Ovary (tissue), 9 donors: ENCODE results near the gene PCYT2. TPM values are rescaled to one million over a fixed set of nuclear protein-coding genes. Genes with fewer than 3 reads are reported as not detected.
"Not testable (repeated sequence)": the region's sequence is repeated elsewhere in the genome, so short reads cannot be mapped to it uniquely, and the experiment has no call there.

ENCODE experiments used
- DNase-seq, 5 donors: peaks; one replicate each; pipeline ENCODE4 v3.0.0-alpha.2; 2019 to 2020
- H3K27ac ChIP-seq, 2 donors: fragments of 200-600 bp; one replicate each; pipeline versions ENCODE4 v1.5.1 to v1.8.0; 2019 to 2022
- H3K27me3 ChIP-seq: fragments of 200-600 bp; one replicate; pipeline ENCODE4 v1.8.0; 2022
- H3K36me3 ChIP-seq: fragments of 200-600 bp; sonication (generic); one replicate; pipeline ENCODE4 v1.5.1; 2019
- H3K4me1 ChIP-seq: one replicate; pipeline ENCODE4 v1.8.1; 2013; ENCODE audit warnings: mild to moderate bottlenecking, moderate library complexity; ENCODE audit not compliant: insufficient read depth
- H3K4me3 ChIP-seq: fragments of 200-600 bp; sonication (generic); one replicate; pipeline ENCODE4 v1.5.1; 2017
- H3K9me3 ChIP-seq, 2 donors: fragments of 200-600 bp in 1 of 2; sonication (generic) in 1 of 2; one replicate each; pipeline versions ENCODE4 v1.5.1 to v1.8.1; 2013 to 2019; ENCODE audit warnings: mild to moderate bottlenecking in 1 of 2, moderate library complexity in 1 of 2
- EP300 ChIP-seq: sonication (generic); formaldehyde crosslinking; IDR thresholded peaks from one replicate; pipeline ENCODE4 v1.6.1; 2017; ENCODE audit warnings: antibody characterized with exemption
- POLR2A ChIP-seq: fragments of 450-650 bp; IDR thresholded peaks from one replicate; pipeline ENCODE4 v1.6.1; 2017; ENCODE audit warnings: antibody characterized with exemption, mild to moderate bottlenecking, moderate library complexity
- WGBS, 3 donors: extraction: QIAGEN DNeasy Blood & Tissue Kit in 1 of 3; methylation state at CpG; one replicate each; pipeline versions ENCODE4 v1.1.5 to v1.1.7; 2013 to 2017; 5-methylcytosine and 5-hydroxymethylcytosine counted together
- intact Hi-C, 4 donors: fragments of 100-400 bp; cut with DNase I; formaldehyde crosslinking; loops; one replicate each; pipeline versions ENCODE4 v1.11.0 to v1.15.1; 2022 to 2023
- polyA plus RNA-seq, 2 donors: library from polyadenylated mRNA; stranded (reverse); fragments of 200-250 nt in 1 of 2; fragments of 350-450 nt in 1 of 2; fragmentation: Illumina TruSeq in 1 of 2; extraction: RNeasy Lipid Tissue Mini Kit (QIAGEN cat#74804) in 1 of 2; gene quantifications; one replicate each; pipeline ENCODE4 v1.2.3, GENCODE V29; 2013 to 2014
- total RNA-seq, 7 donors: library from RNA; depleted of rRNA in 2 of 7; stranded (reverse); fragments of >200 nt in 2 of 7; fragmentation: NEBNext Ultra II Directional in 3 of 7; extraction: Animal tissue kit (Norgen Biotek cat#: 25700) in 3 of 7; gene quantifications; one replicate each; pipeline versions ENCODE4 v1.1.0 to v1.2.4, GENCODE V29; 2016 to 2023
- TF ChIP-seq, protein P1 (sequence below), 3 donors: fragments of 450-650 bp in 2 of 3; fragments of 200-600 bp in 1 of 3; IDR thresholded peaks; one replicate each; pipeline versions ENCODE4 v1.5.1 to v1.8.0; 2016 to 2022; ENCODE audit warnings: antibody characterized with exemption in 3 of 3, mild to moderate bottlenecking in 1 of 3
- donor health status: DM: no; HTN: no; CAD: no; lungs with moderate emphysema.
- donor health status: DM: no; HTN: no; CAD: no.
- donor health status: Bipolar disorder and iron deficiency.
- donor health status: DM: yes; HTN: yes; CAD: no.
- donor health status: DM: no; HTN: no; CAD: no.
- donor health status: DM: yes; HTN: yes; CAD: no.

The PCYT2 gene
- total and polyA plus RNA-seq, 9 donors = 12.6 to 71.4 (median 25.7) TPM

DNA sequence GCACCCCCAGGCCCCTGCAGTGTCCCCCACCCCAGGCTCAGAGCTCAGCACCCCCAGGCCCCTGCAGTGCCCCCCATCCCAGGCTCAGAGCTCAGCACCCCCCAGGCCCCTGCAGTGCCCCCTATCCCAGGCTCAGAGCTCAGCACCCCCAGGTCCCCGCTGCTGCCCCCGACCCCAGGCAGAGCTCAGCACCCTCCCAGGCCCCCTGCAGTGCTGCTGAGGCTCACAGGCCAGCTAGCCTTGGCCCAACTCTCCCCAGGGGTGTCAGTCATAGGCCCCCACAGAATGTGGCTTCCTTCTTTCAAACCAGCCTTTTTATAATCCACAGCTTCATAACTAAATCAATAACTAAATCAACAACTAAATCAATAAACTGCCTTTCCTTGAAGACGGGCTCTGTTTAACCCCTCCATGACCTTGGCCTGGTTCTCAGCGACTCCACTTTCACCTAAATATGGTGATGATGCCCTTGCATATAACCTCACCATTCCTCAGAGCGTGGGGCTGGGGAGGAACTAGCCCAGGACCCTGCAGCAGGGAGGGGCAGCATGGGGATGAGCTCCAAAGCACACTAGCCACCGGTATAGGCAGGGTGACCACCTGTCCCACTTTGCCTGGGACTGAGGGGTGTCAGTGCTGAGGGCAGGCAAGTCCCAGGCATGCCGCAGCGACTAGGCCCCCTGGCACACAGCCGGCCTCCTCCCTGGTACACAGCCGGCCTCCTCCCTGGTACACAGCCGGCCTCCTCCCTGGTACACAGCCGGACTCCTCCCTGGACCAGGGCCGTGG lies 44.8 kb upstream of the PCYT2 start:
- Histone ChIP-seq H3K4me1 (no peaks in the 10 kb centered on the region), H3K9me3 (no peaks in the 10 kb centered on the region), H3K27me3 (no peaks in the 10 kb centered on the region), H3K36me3 (no peaks in the 10 kb centered on the region), H3K27ac (no peak overlapping the region), H3K4me3 (no peak overlapping the region)
- WGBS, 3 donors = 66 to 74% (median 71%) methylated on average over 11 to 13 of the region's 13 CpGs
- no peak for DNase-seq
- no peak for TF ChIP-seq POLR2A
- no peak for TF ChIP-seq EP300
- TF ChIP-seq, protein P1, sequence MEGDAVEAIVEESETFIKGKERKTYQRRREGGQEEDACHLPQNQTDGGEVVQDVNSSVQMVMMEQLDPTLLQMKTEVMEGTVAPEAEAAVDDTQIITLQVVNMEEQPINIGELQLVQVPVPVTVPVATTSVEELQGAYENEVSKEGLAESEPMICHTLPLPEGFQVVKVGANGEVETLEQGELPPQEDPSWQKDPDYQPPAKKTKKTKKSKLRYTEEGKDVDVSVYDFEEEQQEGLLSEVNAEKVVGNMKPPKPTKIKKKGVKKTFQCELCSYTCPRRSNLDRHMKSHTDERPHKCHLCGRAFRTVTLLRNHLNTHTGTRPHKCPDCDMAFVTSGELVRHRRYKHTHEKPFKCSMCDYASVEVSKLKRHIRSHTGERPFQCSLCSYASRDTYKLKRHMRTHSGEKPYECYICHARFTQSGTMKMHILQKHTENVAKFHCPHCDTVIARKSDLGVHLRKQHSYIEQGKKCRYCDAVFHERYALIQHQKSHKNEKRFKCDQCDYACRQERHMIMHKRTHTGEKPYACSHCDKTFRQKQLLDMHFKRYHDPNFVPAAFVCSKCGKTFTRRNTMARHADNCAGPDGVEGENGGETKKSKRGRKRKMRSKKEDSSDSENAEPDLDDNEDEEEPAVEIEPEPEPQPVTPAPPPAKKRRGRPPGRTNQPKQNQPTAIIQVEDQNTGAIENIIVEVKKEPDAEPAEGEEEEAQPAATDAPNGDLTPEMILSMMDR (IDR thresholded peaks at IDR 0.05) = no peak
- intact Hi-C loops = loop anchor here in 2 of 4 donors (10.0 kb wide), 1 partner anchor 199 kb away; no protein-coding TSS in a partner anchor

DNA sequence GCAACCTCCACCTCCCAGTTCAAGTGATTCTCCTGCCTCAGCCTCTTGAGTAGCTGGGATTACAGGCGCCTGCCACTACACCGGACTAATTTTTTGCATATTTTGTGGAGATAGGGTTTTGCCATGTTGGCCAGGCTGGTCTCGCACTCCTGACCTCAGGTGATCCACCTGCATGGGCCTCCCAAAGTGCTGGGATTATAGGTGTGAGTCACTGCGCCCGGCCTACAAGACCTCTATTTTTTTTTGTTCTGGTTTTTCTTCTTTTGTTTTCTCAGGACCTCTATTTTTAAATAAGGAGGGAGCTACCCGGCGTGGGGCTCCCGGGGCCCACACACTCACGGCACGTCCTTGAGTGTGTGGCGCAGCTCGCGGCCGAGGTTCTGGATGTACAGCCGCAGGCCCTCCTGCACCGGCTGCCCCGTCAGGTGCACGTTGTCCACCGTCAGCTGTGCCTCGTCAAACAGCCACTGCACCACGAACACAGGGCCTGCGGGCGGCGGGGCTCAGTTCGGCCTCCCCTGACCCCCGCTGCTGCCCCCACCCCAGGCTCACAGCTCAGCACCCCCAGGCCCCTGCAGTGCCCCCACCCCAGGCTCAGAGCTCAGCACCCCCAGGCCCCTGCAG lies 44.0 kb upstream of the PCYT2 start:
- Histone ChIP-seq H3K4me1 (no peaks in the 10 kb centered on the region), H3K27ac (no peak overlapping the region), H3K4me3 (no peak overlapping the region), H3K27me3 (no peaks in the 10 kb centered on the region), H3K36me3 (no peaks in the 10 kb centered on the region), H3K9me3 (no peaks in the 10 kb centered on the region)
- no peak for DNase-seq
- intact Hi-C loops = loop anchor here in 2 of 4 donors (10.0 kb wide), 1 partner anchor 200 kb away; no protein-coding TSS in a partner anchor
- TF ChIP-seq, protein P1 (IDR thresholded peaks at IDR 0.05) = no peak
- TF ChIP-seq EP300 = no peak
- TF ChIP-seq POLR2A = no peak
- WGBS, 3 donors = 82 to 88% (median 83%) methylated on average over 25 to 26 of the region's 26 CpGs

GRCh38 chr17:81954131-81955057 lies 43.2 kb upstream of the PCYT2 start:
- Histone ChIP-seq H3K27ac (no peak overlapping the region), H3K4me1 (no peaks in the 10 kb centered on the region), H3K36me3 (no peaks in the 10 kb centered on the region), H3K4me3 (no peak overlapping the region), H3K27me3 (no peaks in the 10 kb centered on the region), H3K9me3 (no peaks in the 10 kb centered on the region)
- 63 to 67% (median 65%) methylated on average over 19 of the region's 19 CpGs for WGBS, 3 donors
- no peak for DNase-seq
- TF ChIP-seq EP300 (no peak), POLR2A (no peak)
- TF ChIP-seq, protein P1 (IDR thresholded peaks at IDR 0.05) = no peak
- intact Hi-C loops = loop anchor here in 2 of 4 donors (10.0 kb wide), 1 partner anchor 200 kb away; no protein-coding TSS in a partner anchor

DNA sequence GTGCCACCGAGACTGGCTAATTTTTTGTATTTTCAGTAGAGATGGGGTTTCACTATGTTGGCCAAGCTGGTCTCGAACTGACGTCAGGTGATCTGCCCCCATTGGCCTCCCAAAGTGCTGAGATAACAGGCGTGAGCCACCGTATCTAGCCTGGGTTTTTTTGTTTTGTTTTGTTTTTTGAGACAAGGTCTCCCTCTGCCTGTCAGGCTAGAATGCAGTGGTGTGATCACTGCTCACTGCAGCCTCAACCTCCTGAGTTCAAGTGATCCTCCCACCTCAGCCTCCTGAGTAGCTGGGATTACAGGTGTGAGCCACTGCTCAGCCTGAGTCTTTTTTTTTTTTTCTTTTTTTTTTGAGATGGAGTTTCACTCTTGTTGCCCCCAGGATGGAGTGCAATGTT lies 42.2 kb upstream of the PCYT2 start:
- H3K27me3 ChIP-seq, H3K36me3 ChIP-seq, H3K9me3 ChIP-seq, H3K4me3 ChIP-seq, DNase-seq, H3K4me1 ChIP-seq, H3K27ac ChIP-seq: not testable (repeated sequence)
- WGBS, 3 donors = 62 to 70% (median 69%) methylated on average over 5 of the region's 5 CpGs
- intact Hi-C loops = loop anchor here in 2 of 4 donors (10.0 kb wide), 1 partner anchor 201 kb away; no protein-coding TSS in a partner anchor
